H7 (cell line): ENCODE measurements around the gene ZSWIM9. TPM values are rescaled to one million over a fixed set of nuclear protein-coding genes. Genes with fewer than 3 reads are reported as not detected.
"Not testable (repeated sequence)": the region's sequence is repeated elsewhere in the genome, so short reads cannot be mapped to it uniquely, and the experiment has no call there.

Experiments used
- DNase-seq: peaks from one replicate; pipeline ENCODE4 v3.0.0; 2012
- H3K27me3 ChIP-seq: 2 replicates; pipeline ENCODE4 v1.6.0; 2011; ENCODE audit warnings: mild to moderate bottlenecking, low read length; ENCODE audit not compliant: control insufficient read depth, insufficient read depth
- H3K36me3 ChIP-seq: replicated peaks from 2 replicates; pipeline ENCODE4 v1.5.1; 2011; ENCODE audit warnings: low read length; ENCODE audit not compliant: control insufficient read depth, insufficient read depth
- H3K4me3 ChIP-seq: 2 replicates; pipeline ENCODE4 v1.5.1; 2011; ENCODE audit warnings: low read depth, mild to moderate bottlenecking, control low read depth, low read length, moderate library complexity; ENCODE audit not compliant: insufficient read depth
- total RNA-seq: library from RNA; depleted of rRNA; stranded (reverse); fragments of >200 nt; shearing (Covaris generic); gene quantifications from 2 replicates; pipeline ENCODE4 v1.2.3, GENCODE V29; 2014; rRNA removed

ZSWIM9 gene
- total RNA-seq, 1 experiment from 2014 or later = 1.7 TPM

GRCh38 chr19:48216933-48217332 is 46.5 kb downstream of the ZSWIM9 start:
- DNase-seq = peak; percentile 23
- Histone ChIP-seq H3K4me3 (no peak overlapping the region), H3K36me3 (no peaks in the 10 kb centered on the region), H3K27me3 (no peaks in the 10 kb centered on the region)

- DNase-seq = no peak
- Histone ChIP-seq H3K27me3 (no peaks in the 10 kb centered on the region), H3K4me3 (no peak overlapping the region), H3K36me3 (no peaks in the 10 kb centered on the region)
These were observed 48.5 kb downstream of the ZSWIM9 start for GRCh38 chr19:48218997-48219396.

- H3K27me3 ChIP-seq, DNase-seq, H3K36me3 ChIP-seq, H3K4me3 ChIP-seq: not testable (repeated sequence)
These were observed 50.3 kb downstream of the ZSWIM9 start for GRCh38 chr19:48220784-48221183.

DNA sequence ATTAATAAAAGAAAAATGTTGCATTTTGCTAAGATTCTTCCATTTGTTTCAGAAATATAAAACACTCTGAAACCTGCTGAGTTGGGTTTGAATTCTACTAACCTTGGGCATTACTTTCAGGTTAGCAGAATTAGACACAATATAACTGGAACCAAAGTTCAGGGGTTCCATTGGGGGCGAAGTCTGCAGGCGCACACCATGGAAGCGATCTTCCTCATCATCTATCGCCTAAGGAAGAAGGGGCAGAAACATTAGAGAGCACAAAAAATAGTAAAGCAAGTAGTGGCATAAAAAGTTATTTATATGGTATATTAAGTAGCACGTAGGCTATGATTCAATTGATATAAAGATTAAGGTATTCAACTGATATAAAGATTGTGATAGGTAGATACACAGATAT is 51.1 kb downstream of the ZSWIM9 start:
- Histone ChIP-seq H3K4me3 (no peak overlapping the region), H3K36me3 (no peaks in the 10 kb centered on the region), H3K27me3 (no peaks in the 10 kb centered on the region)
- DNase-seq = no peak

DNA sequence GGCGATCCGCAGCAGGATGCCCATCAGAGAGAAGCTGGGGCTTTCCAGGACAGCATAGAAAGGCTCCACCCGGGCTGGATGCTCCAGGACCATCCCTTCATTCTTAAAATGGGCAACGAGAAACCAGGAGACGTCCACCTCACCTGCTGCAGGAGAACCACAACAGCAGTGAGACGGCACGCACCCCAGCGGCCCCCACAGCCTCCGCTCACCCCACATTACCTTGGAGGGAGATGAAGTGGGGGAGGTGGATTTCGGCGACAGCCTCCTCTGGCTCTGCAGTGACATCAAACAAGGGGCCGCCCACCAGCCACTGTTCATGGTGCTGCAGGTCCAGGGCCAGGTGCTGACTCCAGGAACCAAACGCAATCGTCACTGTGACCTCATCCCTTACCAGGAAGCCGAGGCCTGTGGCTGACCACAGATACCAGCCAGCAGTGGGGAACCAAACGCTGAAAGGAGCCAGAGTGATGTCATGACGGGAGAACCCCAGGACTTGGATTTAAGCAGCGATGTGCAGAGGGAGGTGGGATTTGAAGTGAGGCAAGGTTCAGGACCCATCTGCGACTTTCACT is 60.2 kb downstream of the ZSWIM9 start:
- DNase-seq = no peak
- Histone ChIP-seq H3K36me3 (no peaks in the 10 kb centered on the region), H3K27me3 (no peaks in the 10 kb centered on the region), H3K4me3 (no peak overlapping the region)

- DNase-seq = no peak
- Histone ChIP-seq H3K36me3 (no peaks in the 10 kb centered on the region; the same call in 1 of the 2 replicates), H3K4me3 (no peak overlapping the region), H3K27me3 (no peaks in the 10 kb centered on the region)
These were observed 66.6 kb downstream of the ZSWIM9 start for GRCh38 chr19:48237057-48237456.

DNA sequence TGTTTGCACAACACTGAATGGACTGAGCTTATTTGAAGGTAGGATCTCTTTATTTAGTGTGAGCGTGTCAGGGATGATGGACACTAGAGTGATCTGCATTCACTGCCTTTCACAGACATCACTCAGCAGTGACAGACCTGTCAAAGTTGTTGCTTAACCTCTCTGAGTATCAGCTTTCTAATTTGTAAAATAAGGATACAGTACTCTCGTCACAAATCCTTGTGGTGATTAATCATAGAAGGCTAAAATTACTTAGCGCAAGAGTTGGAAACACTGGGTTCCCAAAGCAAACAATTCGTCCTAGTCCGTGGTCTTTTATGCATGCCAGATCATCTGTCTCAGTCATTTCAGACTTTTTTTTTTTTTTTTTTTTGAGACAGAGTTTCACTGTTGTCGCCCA is 68.6 kb downstream of the ZSWIM9 start:
- no peaks in the 10 kb centered on the region for H3K27me3 ChIP-seq
- H3K36me3 ChIP-seq = no peaks in the 10 kb centered on the region; the same call in 1 of the 2 replicates
- no peak overlapping the region for H3K4me3 ChIP-seq
- DNase-seq = no peak

- no peak for DNase-seq
- Histone ChIP-seq H3K4me3 (no peak overlapping the region), H3K27me3 (no peaks in the 10 kb centered on the region), H3K36me3 (no peaks in the 10 kb centered on the region; the same call in 1 of the 2 replicates)
These were observed 69.2 kb downstream of the ZSWIM9 start for GRCh38 chr19:48239582-48240141.

DNA sequence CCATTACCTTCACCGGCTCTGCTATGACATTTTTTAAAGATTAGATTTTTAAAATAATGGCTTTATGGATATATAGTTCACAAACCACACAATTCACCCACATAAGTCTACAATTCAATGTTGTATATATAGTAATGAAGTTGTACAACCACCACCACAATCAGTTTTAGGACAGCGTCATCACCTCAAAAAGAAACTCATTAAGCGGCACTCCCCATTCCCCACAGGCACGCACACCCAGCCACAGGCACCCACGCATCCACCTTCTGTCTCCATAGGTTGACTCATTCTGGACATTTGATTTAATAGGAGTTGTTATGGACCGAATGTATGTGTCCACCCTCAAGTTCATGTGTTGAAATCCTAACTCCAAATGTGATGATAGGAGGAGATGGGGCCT is 71.3 kb downstream of the ZSWIM9 start:
- not testable (repeated sequence) for H3K27me3 ChIP-seq, DNase-seq, H3K36me3 ChIP-seq, H3K4me3 ChIP-seq

GRCh38 chr19:48244281-48244680 is 73.8 kb downstream of the ZSWIM9 start:
- no peak overlapping the region for H3K4me3 ChIP-seq
- H3K27me3 ChIP-seq = no peaks in the 10 kb centered on the region
- peaks cover 1% of the 10 kb centered on the region for H3K36me3 ChIP-seq
- no peak for DNase-seq

GRCh38 chr19:48246101-48246500 is 75.6 kb downstream of the ZSWIM9 start:
- no peaks in the 10 kb centered on the region for H3K27me3 ChIP-seq
- no peak overlapping the region for H3K4me3 ChIP-seq
- no peak for DNase-seq
- H3K36me3 ChIP-seq = peaks cover 1% of the 10 kb centered on the region

GRCh38 chr19:48247212-48247611 is 76.7 kb downstream of the ZSWIM9 start:
- Histone ChIP-seq H3K4me3 (no peak overlapping the region), H3K27me3 (no peaks in the 10 kb centered on the region), H3K36me3 (peaks cover 1% of the 10 kb centered on the region)
- DNase-seq = no peak

Other genes with a start within 250 kb of the ZSWIM9 start
- gene BSPH1, start 178.5 kb upstream of the ZSWIM9 start, total RNA-seq = not detected in 2 replicates
- not detected in 2 replicates for gene ELSPBP1, start 176.0 kb upstream of the ZSWIM9 start, total RNA-seq
- gene CABP5, start 126.6 kb upstream of the ZSWIM9 start, total RNA-seq = not detected in 2 replicates
- gene PLA2G4C, start 59.9 kb upstream of the ZSWIM9 start, total RNA-seq = not detected in 2 replicates
- 90.7 and 100 TPM in 2 replicates for gene LIG1, start 336 bp upstream of the ZSWIM9 start, total RNA-seq
- gene CARD8, start 85.2 kb downstream of the ZSWIM9 start, total RNA-seq = 0.55 and 1.1 TPM in 2 replicates
- 12.8 and 17.9 TPM in 2 replicates for gene ZNF114, start 99.4 kb downstream of the ZSWIM9 start, total RNA-seq
- gene EMP3, start 154.9 kb downstream of the ZSWIM9 start, total RNA-seq = 29.9 and 57.5 TPM in 2 replicates
- 11.5 and 17.4 TPM in 2 replicates for gene TMEM143, start 193.3 kb downstream of the ZSWIM9 start, total RNA-seq
- gene SYNGR4, start 193.7 kb downstream of the ZSWIM9 start, total RNA-seq = not detected in 2 replicates
- 110 and 111 TPM in 2 replicates for gene KDELR1, start 220.9 kb downstream of the ZSWIM9 start, total RNA-seq
- 4.4 and 4.8 TPM in 2 replicates for gene GRIN2D, start 223.0 kb downstream of the ZSWIM9 start, total RNA-seq